Right renal cortex interstitium (tissue), 3 donors: ENCODE measurements around the gene PDGFD. TPM values are rescaled to one million over a fixed set of nuclear protein-coding genes. Genes with fewer than 3 reads are reported as not detected.

Experiments used
- DNase-seq, 3 donors: peaks; one replicate each; pipeline ENCODE4 v3.0.0-alpha.2; 2013; ENCODE audit warnings: low read depth in 3 of 3, low spot score in 2 of 3
- polyA plus RNA-seq, 3 donors: library from polyadenylated mRNA; unstranded; fragments of 120-200 nt; gene quantifications; one replicate each; pipeline ENCODE4 v1.2.1, GENCODE V29; 2013; ENCODE audit not compliant: insufficient read length in 3 of 3

The PDGFD gene
- polyA plus RNA-seq, 3 donors = 25.2 to 33.0 (median 30.0) TPM

DNA sequence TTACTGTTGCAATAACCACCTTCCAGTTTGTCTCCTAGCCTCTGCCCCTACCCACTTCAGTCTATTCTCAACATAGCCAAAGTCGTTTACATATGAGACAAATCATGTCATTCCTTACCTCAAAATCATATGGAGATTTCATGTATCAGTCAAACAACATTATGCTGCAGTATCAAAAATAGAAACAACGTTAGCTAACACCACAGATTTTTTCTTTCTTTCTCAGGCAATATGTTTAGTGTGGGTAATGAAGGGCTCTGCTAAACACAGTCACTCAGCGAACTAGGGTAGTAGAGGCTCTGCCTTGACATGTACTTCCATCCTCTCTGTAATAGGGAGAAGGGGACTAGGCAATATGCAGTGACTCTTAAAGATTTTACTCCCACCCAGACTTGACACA, 268.8 kb downstream of the PDGFD start:
- DNase-seq = no peak

DNA sequence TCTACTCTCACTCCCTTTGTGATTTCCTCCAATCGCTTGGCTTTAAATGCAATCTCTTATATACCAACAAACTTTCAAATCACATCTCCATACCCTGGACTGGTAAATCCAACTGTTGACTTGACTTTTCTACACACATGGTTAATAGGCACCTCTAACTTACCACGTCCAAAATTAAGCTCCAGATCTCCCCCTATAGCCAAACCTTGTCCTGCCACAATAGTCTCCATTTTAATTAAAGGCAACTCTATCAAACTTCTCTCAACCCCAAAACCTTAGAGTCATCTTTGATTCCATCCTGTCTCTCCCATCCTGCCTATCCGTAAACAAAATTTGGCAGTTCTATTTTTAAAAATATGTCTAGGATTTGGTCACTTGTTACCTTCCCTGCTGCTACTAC, 269.3 kb downstream of the PDGFD start:
- no peak for DNase-seq

DNA sequence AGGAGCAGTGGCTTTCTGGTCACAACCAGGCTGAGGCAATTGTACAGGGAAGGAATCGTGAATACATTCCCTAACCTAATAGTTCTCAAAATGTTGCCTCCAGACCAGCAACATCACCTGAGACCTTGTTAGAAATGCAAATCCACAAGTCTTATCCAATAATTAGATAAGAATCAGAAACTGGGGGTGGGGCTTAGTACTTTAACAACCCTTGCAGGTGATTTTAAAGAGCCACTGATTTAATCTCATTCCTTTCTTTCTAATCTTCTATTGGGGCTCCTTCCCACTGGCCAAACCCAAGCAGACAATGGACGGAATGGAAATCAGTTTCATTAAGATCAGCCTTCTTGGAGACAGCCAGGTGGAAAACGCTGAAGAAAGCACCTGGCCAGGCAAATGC, 269.9 kb downstream of the PDGFD start:
- no peak for DNase-seq

DNA sequence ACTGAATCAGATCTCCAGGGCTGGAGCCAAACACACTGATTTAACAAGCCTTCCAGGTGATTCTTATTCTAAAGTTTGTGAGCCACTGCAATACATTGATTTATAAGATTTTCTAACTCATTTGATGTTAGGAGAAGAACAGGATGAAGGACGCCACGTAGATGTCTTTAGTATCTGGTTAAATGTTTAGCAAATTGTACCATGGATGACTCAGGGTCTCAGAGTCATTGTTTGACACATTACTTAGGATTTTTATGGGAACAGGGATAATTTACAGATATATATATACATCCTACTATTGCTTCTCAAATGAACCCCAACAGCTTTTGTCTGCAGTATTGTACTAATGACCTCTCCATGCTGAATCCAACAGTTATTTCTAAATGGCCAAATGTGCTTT, 270.6 kb downstream of the PDGFD start:
- no peak for DNase-seq

DNA sequence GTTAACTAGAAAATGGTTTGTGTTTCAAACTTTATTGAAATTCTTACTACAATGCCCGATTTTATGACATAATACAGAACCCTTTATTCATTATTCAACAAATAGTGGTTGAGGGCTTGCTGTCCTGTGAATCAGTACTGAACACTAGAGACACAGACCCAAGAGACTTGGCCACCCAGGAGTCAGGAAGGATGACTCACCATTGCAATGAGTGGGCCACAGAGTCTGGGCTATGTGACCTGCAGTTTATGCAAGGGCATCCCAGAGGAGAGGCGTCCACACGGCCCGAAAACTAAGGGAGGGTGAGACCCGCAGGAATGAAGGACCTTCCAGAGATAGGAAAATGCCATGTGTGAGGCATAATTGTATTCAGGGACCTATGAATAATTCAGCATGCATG, 271.3 kb downstream of the PDGFD start:
- no peak for DNase-seq

DNA sequence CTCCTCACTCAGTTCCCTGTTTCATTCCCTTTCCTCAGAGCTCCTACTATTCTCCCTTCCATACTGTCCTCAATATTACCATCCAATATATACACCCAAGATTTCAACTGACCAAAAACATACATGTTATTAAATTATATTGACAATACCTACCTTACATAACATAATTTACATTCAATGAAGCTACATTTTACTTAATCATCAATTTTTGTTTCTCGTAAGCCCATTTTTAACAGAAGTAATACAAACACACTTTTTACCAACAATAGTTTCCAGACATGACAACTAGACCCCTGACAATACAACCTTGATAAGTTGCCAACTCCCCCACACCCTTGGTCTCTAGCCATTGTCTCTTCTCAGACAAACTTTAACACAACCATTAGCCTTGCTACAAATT, 273.3 kb downstream of the PDGFD start:
- no peak for DNase-seq

DNA sequence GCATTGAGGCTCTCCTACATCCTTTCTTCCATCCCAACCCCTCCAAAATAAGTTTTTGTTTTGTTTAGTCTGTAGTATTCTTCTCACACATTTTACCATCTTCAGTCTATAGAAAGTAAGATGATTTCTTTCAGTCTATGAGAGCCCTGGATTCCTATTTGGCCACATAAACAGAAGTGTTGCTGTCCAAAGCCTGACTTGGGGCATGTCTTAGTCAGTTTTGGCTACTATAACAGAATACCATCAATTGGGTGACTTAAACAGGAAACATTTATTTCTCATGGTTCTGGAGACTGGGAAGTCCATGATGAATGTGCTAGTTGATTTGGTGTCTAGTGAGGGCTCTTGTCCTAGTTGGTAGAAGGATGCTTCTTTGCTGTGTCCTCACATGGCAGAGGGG, 274.3 kb downstream of the PDGFD start:
- no peak for DNase-seq

DNA sequence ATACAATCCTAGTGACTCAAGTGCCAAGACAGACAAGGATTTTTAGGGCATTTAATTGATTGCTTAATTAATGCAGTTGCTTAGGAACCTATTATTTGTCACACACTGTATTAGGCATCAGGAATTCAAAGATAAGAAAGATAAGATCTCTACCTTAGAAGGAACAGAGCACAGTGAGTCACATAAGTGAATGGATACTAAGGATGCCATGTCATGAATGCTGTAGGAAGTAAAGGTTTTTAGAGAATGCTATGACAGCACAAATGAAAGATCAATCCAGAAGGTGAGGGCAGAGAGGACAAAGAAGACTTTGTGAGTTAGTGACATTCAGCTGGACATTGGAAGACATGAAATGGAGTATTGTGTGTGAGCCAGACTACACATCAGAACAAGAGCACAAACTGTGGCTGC, 275.4 kb downstream of the PDGFD start:
- no peak for DNase-seq

DNA sequence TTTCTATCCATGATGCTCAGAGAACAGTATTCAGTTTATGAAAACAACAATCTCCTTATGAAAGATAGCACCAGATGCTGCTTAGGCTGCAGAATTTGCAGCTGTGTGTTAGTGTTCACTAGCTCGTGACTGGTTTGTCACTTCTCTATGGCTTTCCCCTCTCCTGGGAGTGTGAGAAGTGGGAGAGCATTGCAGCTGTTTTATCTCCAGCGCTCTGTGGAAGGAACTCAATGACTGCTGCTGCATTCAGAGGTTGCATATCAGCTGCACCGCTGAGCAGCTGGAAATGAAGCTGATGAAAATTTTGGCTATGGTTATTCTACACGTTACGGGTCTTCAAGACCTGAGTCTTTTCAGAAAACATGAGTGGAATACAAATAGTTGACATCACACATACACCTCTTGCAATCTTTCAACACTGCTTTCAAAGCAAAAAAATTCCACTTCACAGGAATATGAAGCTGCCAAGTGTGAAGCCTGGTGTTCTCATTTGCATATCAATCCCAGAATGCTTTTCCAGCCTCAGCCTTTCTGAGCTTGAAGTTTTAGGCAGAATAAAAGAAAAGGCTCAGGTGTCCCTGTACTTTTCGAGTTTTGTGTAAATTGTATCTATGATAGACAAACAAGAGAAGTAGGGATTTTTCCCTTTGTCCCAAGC, 276.8 kb downstream of the PDGFD start:
- DNase-seq = no peak

DNA sequence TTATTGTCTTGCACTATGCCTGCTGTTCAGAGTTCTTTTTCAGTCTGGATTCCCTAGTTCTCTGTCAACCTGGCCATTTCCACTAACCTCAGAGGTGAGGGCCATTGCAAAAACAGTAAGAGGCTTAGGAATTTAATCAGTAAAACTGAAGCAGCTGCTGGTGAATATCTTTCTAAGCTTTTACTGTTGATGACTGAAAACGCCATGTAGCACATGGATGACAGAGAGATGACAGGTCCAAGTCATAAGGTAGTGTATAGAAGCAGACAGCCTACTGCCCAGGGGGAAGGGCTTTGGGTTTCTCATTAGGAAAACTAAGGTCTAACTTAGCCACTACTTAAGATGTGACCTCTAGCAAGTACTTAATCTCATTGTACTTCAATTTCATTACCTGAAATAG, 280.1 kb downstream of the PDGFD start:
- no peak for DNase-seq

DNA sequence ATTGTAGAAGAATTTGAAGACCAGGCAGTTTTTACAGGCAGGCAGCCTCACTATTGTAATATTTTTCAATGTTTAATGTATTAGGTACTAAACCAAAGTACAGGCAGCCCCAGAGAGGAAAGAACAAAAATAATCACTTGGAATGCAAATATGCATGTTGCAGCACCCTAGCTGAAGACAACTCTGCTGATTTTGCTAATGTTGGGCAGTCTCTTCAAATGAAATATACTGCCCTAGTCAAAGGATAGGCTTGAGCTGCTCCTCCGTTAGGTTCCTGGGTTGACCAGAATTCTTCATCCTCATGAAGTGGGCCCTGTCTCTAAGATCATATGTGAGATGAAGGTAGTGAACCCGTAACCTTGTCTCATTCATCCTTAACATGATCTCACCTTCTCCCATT, 280.7 kb downstream of the PDGFD start:
- DNase-seq = no peak

DNA sequence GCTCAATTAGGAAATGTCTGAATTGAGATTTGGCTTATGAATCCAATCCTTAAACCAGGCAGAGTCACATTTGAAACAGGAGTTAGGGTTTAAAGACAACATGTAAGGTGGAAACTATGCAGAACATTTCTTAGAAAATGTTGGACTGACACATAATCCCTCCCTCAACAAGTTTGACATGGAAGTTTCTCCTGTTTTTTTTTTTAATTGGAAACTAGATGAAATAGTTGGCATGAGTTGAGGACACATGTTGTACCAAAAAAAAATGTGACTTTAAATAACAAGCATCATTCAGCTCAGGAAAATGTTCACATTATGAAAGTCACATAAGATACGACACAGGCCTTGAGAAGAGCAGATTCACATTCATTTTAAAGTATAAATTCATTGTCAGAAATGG, 282.4 kb downstream of the PDGFD start:
- no peak for DNase-seq

DNA sequence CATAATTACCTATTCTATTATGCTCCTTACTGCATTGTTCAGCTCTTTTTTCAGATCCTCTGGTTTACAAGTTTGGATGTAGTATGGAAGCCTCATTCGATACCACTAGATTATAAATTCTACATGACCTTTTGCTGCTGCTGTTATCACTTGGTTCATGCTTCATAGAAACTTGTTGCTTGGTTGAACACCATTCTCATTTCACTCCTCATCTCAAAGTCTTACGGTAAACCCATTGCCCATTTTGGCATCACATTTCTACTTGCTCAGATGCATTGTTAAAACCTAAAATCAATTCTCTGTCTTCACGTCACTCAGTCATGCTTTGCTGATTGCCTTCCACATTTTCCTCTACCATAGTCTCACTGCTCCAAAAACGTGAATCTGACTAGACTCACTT, 283.0 kb downstream of the PDGFD start:
- no peak for DNase-seq

DNA sequence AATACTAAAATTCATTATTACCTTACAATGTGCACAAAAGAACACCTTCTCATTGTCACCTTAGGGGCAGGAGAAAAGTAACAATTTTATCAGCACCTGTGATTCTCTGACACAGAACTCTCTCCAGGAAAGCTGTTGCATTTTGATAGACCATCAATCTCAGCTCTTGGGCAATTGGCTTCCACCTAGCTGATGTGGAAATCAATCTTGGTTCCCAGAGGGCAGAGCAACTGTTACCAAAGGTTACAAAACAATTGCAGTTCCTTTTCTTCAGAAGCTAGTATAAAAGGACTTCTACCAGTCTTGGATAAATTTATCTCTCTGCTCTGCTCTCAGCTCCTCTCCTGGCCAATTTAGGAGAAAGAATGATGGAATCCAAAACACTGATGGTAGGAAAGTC, 285.3 kb downstream of the PDGFD start:
- DNase-seq = no peak

DNA sequence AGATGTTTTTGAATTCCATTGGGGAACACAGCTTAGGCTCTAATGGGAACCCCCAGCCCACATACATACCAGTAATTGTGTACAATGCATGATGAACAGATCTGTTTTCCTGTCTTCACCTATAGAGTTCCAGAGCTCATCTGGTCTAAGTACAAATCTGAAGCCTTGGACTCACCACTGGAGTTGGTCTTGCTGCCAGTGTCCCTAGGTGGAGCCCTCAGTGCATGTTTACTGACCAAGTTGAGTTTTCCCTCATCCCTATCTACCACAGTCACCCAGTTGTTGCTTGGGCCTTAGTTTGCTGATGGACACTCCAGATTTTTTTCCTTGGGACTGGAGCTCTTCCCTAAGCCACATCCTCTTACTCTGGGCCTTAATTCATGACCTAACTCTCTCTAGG, 286.7 kb downstream of the PDGFD start:
- DNase-seq = no peak

DNA sequence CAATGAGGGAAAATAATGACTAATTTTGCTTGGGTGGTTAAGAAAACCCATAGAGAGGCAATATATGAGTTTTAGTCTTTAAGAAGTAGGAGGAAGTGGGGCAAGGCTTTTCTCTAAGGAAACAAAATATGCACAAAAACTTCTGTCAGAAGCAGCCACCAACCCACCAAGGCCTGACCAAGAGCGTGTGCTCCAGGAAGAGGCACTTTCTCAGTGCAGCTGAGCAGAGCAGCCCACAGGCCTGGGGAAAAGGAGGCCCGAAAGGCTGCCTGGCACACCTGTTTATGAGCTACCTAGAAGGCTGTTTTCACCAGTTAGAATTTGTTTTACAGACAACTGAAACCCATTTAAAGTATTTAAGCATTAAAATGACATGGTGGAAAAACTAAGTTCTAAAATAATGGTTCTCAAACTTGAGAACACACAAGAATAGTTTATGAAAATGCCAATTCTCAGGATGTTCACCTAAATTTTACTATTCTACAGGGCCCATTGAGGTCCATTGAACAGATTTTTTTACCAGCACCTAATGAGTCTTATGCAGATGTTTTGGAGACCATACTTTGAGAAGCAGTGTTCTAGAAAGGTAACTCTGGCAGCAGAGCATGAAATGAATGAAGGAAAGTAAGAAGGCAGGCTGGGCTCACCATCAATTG, 288.0 kb downstream of the PDGFD start:
- DNase-seq = no peak

DNA sequence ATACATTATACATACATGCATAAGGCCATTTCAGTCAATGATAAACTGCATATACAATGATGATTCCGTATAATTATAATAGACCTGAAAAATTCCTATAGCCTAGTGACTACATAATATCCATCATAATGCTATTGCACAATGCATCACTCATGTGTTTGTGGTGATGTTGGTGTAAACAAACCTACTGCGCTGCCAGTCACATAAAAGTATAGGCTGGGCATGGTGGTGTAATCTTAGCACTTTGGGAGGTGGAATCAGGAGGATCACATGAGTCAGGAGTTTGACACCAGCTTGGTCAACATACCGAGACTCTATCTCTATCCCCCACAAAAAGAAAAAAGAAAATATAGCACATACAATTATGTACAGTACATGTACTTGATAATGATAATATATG, 291.2 kb downstream of the PDGFD start:
- no peak for DNase-seq

DNA sequence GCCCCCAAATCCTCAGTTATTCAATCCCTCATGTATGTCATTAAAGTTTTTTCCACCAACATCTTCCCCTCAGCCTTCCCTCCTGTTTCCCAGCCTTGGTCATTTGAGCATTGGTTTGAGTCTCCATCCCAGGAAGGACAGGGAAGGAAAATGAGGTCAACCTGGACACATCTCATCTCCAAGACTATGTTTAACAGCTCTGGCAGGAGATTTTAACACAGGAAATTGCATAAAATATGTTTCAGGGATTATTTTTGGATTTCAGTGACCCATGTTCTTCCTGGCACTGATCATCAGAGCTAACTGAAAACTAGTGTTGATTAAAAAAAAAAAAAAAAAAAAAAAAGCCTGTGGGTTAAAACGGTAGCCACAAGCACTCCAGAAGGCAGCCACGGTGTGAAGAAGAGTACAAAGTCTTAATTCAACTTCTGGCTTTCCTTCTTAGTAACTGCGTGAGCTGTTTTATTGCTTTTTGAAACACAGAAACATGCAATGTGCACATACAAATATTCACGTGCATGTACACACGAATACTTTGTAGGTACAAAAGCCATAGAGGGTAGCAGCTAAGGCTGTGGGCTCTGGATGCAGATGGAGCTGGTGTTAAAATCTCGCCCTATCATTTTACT, 291.9 kb downstream of the PDGFD start:
- no peak for DNase-seq

DNA sequence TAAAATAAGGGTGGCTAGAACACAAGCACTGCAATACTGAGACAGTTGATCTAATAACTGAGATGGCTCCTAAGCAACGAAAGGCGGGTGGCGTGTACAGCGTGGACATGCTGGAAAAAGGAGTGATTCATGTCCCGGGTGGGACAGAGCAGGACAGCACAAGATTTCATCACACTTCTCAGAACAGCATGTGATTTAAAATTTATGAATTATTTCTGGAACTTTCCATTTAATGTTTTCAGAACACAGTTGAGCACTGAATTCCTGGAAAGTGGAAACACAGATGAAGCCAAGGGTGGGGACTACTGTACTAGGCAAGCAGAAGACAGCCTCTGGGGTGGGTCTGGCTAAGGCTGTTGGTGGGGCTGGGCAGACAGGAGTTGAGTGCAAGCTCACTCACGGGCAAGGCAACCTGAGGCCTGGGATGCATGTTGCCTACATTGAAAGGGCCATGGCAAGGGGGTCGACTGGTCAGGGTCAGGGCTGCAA, 293.1 kb downstream of the PDGFD start:
- no peak for DNase-seq

DNA sequence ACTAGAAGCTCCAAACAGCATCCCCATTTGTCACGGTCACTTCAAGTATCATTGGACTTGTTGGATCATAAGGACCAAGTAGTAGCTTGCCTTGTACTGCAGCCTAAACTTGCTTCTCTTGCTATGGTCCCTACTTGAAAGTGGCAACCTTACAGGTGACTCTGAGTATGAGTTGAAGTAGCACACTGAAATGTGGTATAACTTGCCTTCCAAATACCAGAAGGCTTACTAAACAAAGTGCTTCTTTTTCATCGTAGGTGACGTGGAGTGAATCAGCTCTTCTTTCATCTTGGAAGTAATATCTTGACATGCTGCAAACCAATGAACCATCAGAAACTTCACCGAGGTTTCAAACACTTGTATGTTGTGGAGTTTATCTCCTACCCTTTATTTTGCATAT, 296.5 kb downstream of the PDGFD start:
- DNase-seq = no peak

DNA sequence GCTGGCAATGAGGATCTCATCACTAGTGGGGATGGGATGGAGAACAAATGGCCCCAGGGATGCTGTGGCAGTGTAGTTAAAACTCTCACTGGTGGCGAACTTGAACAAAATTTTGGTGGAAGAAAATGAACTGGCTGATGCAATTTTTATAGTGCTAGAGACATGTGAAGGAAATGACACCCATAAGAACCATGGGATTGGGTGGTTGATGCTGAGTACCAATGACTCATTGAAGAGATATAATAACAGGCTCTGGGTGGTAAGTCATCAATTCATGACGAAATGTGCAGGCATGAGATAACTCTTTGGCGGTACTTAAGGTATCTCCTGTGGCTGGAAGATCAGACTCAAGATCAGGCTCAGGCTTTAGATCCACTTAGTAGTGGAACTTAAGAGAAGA, 300.4 kb downstream of the PDGFD start:
- DNase-seq = no peak

DNA sequence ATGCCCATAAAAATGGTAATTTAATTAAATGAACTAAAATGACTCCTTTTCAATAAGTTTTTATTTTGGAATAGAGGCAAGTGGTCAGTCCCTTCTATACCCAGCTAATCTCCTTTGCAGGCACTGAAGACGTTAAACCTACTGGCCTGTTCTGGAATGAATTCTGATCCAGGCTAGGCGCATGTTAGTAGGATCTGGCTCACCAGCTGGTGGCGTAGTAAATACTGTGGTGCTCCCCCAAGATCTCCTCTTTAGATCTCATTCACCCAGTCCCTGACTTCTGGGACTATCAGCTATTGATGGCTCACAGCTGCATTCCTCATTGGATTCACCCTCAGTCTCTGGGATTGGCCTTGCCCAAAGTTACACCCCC, 301.2 kb downstream of the PDGFD start:
- no peak for DNase-seq
